Thyroid gland (tissue), 4 donors: ENCODE measurements around the gene UBE2E2. TPM values are rescaled to one million over a fixed set of nuclear protein-coding genes. Genes with fewer than 3 reads are reported as not detected.

ENCODE experiments used
- DNase-seq, 2 donors: peaks; one replicate each; pipeline ENCODE4 v3.0.0-alpha.2; 2019
- H3K27ac ChIP-seq, 3 donors: fragments of 200-600 bp; sonication (generic); 1 replicate in 2 of 3; 2 replicates in 1 of 3; pipeline ENCODE4 v1.5.1; 2016 to 2019; ENCODE audit warnings: mild to moderate bottlenecking in 1 of 3, moderate library complexity in 1 of 3
- H3K27me3 ChIP-seq: fragments of 200-600 bp; sonication (generic); one replicate; pipeline ENCODE4 v1.5.1; 2019
- H3K36me3 ChIP-seq, 2 donors: fragments of 200-600 bp; sonication (generic); one replicate each; pipeline ENCODE4 v1.5.1; 2016 to 2019
- H3K4me1 ChIP-seq, 2 donors: fragments of 200-600 bp; sonication (generic); one replicate each; pipeline ENCODE4 v1.5.1; 2017 to 2019
- H3K4me3 ChIP-seq, 3 donors: fragments of 200-600 bp; sonication (generic); replicated peaks in 1 of 3; 1 replicate in 2 of 3; 2 replicates in 1 of 3; pipeline ENCODE4 v1.5.1; 2016; ENCODE audit warnings: mild to moderate bottlenecking in 1 of 3
- H3K9me3 ChIP-seq: fragments of 200-600 bp; sonication (generic); one replicate; pipeline ENCODE4 v1.5.1; 2017
- CTCF ChIP-seq, 6 experiments: fragments of 200-600 bp in 3 of 6; fragments of 450-650 bp in 3 of 6; sonication (generic) in 3 of 6; IDR thresholded peaks; one replicate each; pipeline ENCODE4 v1.5.1; 2016 to 2019; ENCODE audit warnings: antibody characterized with exemption in 6 of 6, mild to moderate bottlenecking in 2 of 6, inconsistent platforms in 1 of 6, moderate library complexity in 1 of 6
- POLR2A ChIP-seq, 2 donors: fragments of 450-650 bp; IDR thresholded peaks; one replicate each; pipeline ENCODE4 v1.6.1; 2017; ENCODE audit warnings: antibody characterized with exemption in 2 of 2, mild to moderate bottlenecking in 2 of 2, moderate library complexity in 1 of 2
- WGBS, 2 donors: methylation state at CpG; one replicate each; pipeline ENCODE4 v1.1.5; 2017; 5-methylcytosine and 5-hydroxymethylcytosine counted together
- intact Hi-C: fragments of 100-400 bp; cut with DNase I; formaldehyde crosslinking; loops from one replicate; pipeline ENCODE4 v1.15.1; 2023
- total RNA-seq, 4 donors: library from RNA; depleted of rRNA; stranded (reverse); fragments of >200 nt; gene quantifications; one replicate each; pipeline ENCODE4 v1.2.3, GENCODE V29; 2016

The UBE2E2 gene
- total RNA-seq, 4 donors from 2014 or later = 28.5 to 46.0 (median 38.4) TPM

- TF ChIP-seq CTCF (IDR thresholded peaks at IDR 0.05) (no peak), POLR2A (IDR thresholded peaks at IDR 0.05) (no peak)
- WGBS, 2 donors = 87 to 90% methylated on average over 3 of the region's 3 CpGs
- intact Hi-C loops = no loop called here
- Histone ChIP-seq H3K4me1 (no peaks in the 10 kb centered on the region), H3K36me3 (no peaks in the 10 kb centered on the region), H3K27ac (no peak overlapping the region), H3K9me3 (no peaks in the 10 kb centered on the region), H3K4me3 (no peak overlapping the region), H3K27me3 (no peaks in the 10 kb centered on the region)
- no peak for DNase-seq
Observed at GRCh38 chr3:23356169-23356568, 153.0 kb downstream of the UBE2E2 start.

DNA sequence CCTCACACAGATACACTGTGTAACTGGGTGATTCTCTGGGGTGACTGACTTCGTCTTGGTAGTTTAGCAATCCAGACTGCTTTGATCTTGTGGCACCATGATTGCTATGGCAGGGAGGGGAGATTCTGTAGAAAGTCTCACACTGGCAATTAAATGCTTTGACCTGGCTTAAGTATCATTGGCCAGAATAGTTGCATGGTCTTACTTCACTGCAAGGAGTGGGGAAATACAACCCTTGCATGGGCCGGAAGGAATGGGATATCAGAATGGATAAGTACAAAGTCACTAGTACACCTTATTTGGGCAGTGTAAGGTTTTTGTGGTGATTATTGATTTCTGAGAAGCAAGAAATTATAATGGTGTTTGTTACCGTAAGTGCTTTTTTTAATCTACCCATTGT is 153.8 kb downstream of the UBE2E2 start:
- TF ChIP-seq CTCF (IDR thresholded peaks at IDR 0.05) (no peak), POLR2A (IDR thresholded peaks at IDR 0.05) (no peak)
- Histone ChIP-seq H3K9me3 (no peaks in the 10 kb centered on the region), H3K4me3 (no peak overlapping the region), H3K36me3 (no peaks in the 10 kb centered on the region), H3K4me1 (no peaks in the 10 kb centered on the region), H3K27me3 (no peaks in the 10 kb centered on the region), H3K27ac (no peak overlapping the region)
- WGBS, 2 donors = 97 to 98% methylated on average over 3 of the region's 3 CpGs
- DNase-seq = no peak
- intact Hi-C loops = no loop called here

GRCh38 chr3:23359116-23359515 is 156.0 kb downstream of the UBE2E2 start:
- H3K9me3 ChIP-seq = no peaks in the 10 kb centered on the region
- H3K27ac ChIP-seq = no peak overlapping the region
- TF ChIP-seq POLR2A (IDR thresholded peaks at IDR 0.05) (no peak), CTCF (IDR thresholded peaks at IDR 0.05) (no peak)
- H3K27me3 ChIP-seq = no peaks in the 10 kb centered on the region
- no peak for DNase-seq
- no peaks in the 10 kb centered on the region for H3K4me1 ChIP-seq
- no peak overlapping the region for H3K4me3 ChIP-seq
- no peaks in the 10 kb centered on the region for H3K36me3 ChIP-seq
- intact Hi-C loops = no loop called here

- no peak overlapping the region for H3K4me3 ChIP-seq
- no peaks in the 10 kb centered on the region for H3K27me3 ChIP-seq
- H3K4me1 ChIP-seq = no peaks in the 10 kb centered on the region
- no peak for TF ChIP-seq POLR2A (IDR thresholded peaks at IDR 0.05)
- no peak for TF ChIP-seq CTCF (IDR thresholded peaks at IDR 0.05)
- H3K36me3 ChIP-seq = no peaks in the 10 kb centered on the region
- peak in 1 of 2 donors; percentile 28 for DNase-seq
- no peak overlapping the region for H3K27ac ChIP-seq
- no peaks in the 10 kb centered on the region for H3K9me3 ChIP-seq
- 35 to 64% methylated on average over 2 of the region's 2 CpGs for WGBS, 2 donors
- intact Hi-C loops = no loop called here
Observed at GRCh38 chr3:23365066-23365465, 161.9 kb downstream of the UBE2E2 start.

- Histone ChIP-seq H3K36me3 (no peaks in the 10 kb centered on the region), H3K27me3 (no peaks in the 10 kb centered on the region), H3K4me3 (no peak overlapping the region), H3K9me3 (no peaks in the 10 kb centered on the region), H3K27ac (no peak overlapping the region), H3K4me1 (no peaks in the 10 kb centered on the region)
- TF ChIP-seq CTCF (IDR thresholded peaks at IDR 0.05) = no peak
- TF ChIP-seq POLR2A (IDR thresholded peaks at IDR 0.05) = no peak
- intact Hi-C loops = no loop called here
- WGBS, 2 donors = 68 to 71% methylated on average over 1 of the region's 1 CpG
- no peak for DNase-seq
Observed at GRCh38 chr3:23368731-23369130, 165.6 kb downstream of the UBE2E2 start.
